AG04450 (cell line): Measurements from ENCODE around the gene SAE1. TPM values are rescaled to one million over a fixed set of nuclear protein-coding genes. Genes with fewer than 3 reads are reported as not detected.
A peak's percentile ranks its signal among the peaks of the same experiment; 100 is the strongest.

Experiments
- CTCF ChIA-PET: fragments of 300-600, 350-600 bp; formaldehyde crosslinking; extraction: SDS; loops from one replicate; lab custom pipeline; 2022; ENCODE audit warnings: antibody characterized with exemption, inconsistent platforms; lab: Charles Lee
- POLR2A ChIA-PET: fragments of 350-600 bp; formaldehyde crosslinking; extraction: SDS; loops from one replicate; lab custom pipeline; 2021; ENCODE audit warnings: antibody characterized with exemption, inconsistent platforms; lab: Yijun Ruan, JAX
- DNase-seq: peaks from one replicate; pipeline ENCODE4 v3.0.0-alpha.2; 2011; ENCODE audit warnings: low read depth, low spot score
- H3K27ac ChIP-seq: one replicate; pipeline ENCODE4 v1.5.1; 2012; ENCODE audit warnings: low read depth, low read length, control low read depth
- H3K27me3 ChIP-seq: one replicate; pipeline ENCODE4 v1.6.0; 2012; ENCODE audit warnings: low read length; ENCODE audit not compliant: control insufficient read depth, insufficient read depth
- H3K4me3 ChIP-seq: 2 replicates; pipeline ENCODE4 v1.5.1; 2011; ENCODE audit warnings: mild to moderate bottlenecking, low read depth, low read length, control low read depth
- H3K9me3 ChIP-seq: 2 replicates; pipeline ENCODE4 v1.5.1; 2012; ENCODE audit warnings: low read length; ENCODE audit not compliant: control insufficient read depth, insufficient read depth
- CTCF ChIP-seq: IDR thresholded peaks from 2 replicates; pipeline ENCODE4 v1.5.1; 2011; ENCODE audit warnings: low read depth, low read length, control low read depth, inconsistent platforms
- polyA plus RNA-seq: library from polyadenylated mRNA; depleted of rRNA; stranded (reverse); fragments of >200 nt; gene quantifications from 2 replicates; pipeline ENCODE4 v1.2.3, GENCODE V29; 2011

SAE1 gene
- polyA plus RNA-seq, 1 experiment = 165 TPM

DNA sequence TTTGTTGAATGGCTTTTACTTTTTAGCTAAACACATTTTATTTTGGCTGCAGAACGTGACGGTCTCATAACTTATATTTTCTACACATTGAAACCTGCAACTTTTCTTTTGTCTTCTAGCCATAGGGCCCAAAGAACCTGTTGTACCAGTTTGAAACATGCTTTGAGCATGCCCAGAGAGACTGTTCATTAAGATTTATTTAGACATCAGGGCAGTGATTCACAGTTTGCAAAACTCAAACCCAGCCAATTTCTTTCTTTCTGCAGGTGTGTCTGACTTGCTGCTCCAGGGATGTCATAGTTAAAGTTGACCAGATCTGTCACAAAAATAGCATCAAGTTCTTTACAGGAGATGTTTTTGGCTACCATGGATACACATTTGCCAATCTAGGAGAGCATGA is 22.0 kb downstream of the SAE1 start:
- POLR2A ChIA-PET = no interaction called here

GRCh38 chr19:47153266-47153665 is 22.6 kb downstream of the SAE1 start:
- Histone ChIP-seq H3K27me3 (no peaks in the 10 kb centered on the region), H3K27ac (no peak overlapping the region), H3K4me3 (no peak overlapping the region), H3K9me3 (no peaks in the 10 kb centered on the region)
- no peak for DNase-seq
- CTCF ChIA-PET = interaction anchor here (6.7 to 12.7 kb wide), 2 partner anchors 57 to 92 kb away, joined by 58 to 351 read pairs; no protein-coding TSS in a partner anchor
- no peak for TF ChIP-seq CTCF
- POLR2A ChIA-PET = no interaction called here

More for the DNA sequence above, 22.0 kb downstream of the SAE1 start:
- no peak overlapping the region for H3K27ac ChIP-seq
- CTCF ChIA-PET = interaction anchor here (0.6 to 12.7 kb wide), 4 partner anchors 58 to 139 kb away, joined by 3 to 351 read pairs (median 30); no protein-coding TSS in a partner anchor
- H3K9me3 ChIP-seq = no peaks in the 10 kb centered on the region
- no peak for TF ChIP-seq CTCF
- H3K27me3 ChIP-seq = no peaks in the 10 kb centered on the region
- H3K4me3 ChIP-seq = no peak overlapping the region
- no peak for DNase-seq

GRCh38 chr19:47155148-47155547 is 24.5 kb downstream of the SAE1 start:
- no peak for TF ChIP-seq CTCF
- Histone ChIP-seq H3K27ac (peak overlapping the region; percentile 21), H3K4me3 (no peak overlapping the region), H3K9me3 (no peaks in the 10 kb centered on the region), H3K27me3 (no peaks in the 10 kb centered on the region)
- ChIA-PET POLR2A (interaction anchor here (0.8 kb wide), 1 partner anchor 71 kb away, joined by 3 read pairs; no protein-coding TSS in a partner anchor), CTCF (interaction anchor here (6.7 to 12.7 kb wide), 2 partner anchors 55 to 91 kb away, joined by 58 to 351 read pairs; no protein-coding TSS in a partner anchor)
- DNase-seq = no peak

- Histone ChIP-seq H3K9me3 (no peaks in the 10 kb centered on the region), H3K4me3 (no peak overlapping the region), H3K27ac (peak overlapping the region; percentile 69), H3K27me3 (no peaks in the 10 kb centered on the region)
- TF ChIP-seq CTCF = no peak
- no peak for DNase-seq
- ChIA-PET CTCF (interaction anchor here (1.0 to 4.7 kb wide), 7 partner anchors 9 to 90 kb away, joined by 3 to 35 read pairs (median 9); no protein-coding TSS in a partner anchor), POLR2A (interaction anchor here (0.5 to 1.9 kb wide), 6 partner anchors 43 to 100 kb away, joined by 3 to 14 read pairs (median 3); partner anchors contain the start of gene ZC3H4)
Observed at GRCh38 chr19:47156861-47157430, 26.3 kb downstream of the SAE1 start.
